ENCODE results near the gene ACP3. TPM values are rescaled to one million over a fixed set of nuclear protein-coding genes. Genes with fewer than 3 reads are reported as not detected.

The ACP3 gene
- total and polyA plus RNA-seq, 4 donors, result 0.15 to 2.1 (median 1.3) TPM; not detected in 1

GRCh38 chr3:132381348-132381944, 64.2 kb downstream of the ACP3 start (continued):
- no peak for TF ChIP-seq ZBTB33 (IDR thresholded peaks at IDR 0.05)
- no peak for TF ChIP-seq ATF3 (IDR thresholded peaks at IDR 0.05)

DNA sequence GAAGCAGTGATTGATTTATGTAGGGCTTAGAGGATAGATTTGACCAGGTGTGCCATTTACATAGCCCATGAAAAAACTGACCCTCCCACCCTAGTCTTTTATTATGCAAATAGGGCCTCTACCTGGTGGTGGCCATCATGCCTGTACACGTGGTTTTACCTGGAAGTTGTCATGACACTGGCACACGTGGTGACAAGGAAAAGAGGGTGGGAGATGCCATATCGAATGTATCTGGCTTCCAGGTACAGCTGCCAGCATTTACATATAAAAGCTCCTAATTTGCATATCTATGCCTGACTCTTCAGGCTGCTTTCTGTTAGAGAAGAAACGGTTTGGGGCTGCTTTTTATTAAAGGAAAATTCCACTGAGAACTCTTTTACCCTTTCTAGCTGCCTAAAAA, 65.1 kb downstream of the ACP3 start:
- Histone ChIP-seq H3K27ac (ENCODE audit: low read depth in 1 of 2, low read length in 2 of 2) (no peak overlapping the region), H3K9me3 (ENCODE audit: control insufficient read depth in 4 of 4, low read length in 3 of 4) (no peaks in the 10 kb centered on the region), H3K4me1 (ENCODE audit: control insufficient read depth in 4 of 4, insufficient read depth in 4 of 4, low read length in 3 of 4) (no peaks in the 10 kb centered on the region), H3K4me3 (ENCODE audit: low read depth in 1 of 3, low read length in 3 of 3) (no peak overlapping the region), H3K36me3 (ENCODE audit: control insufficient read depth in 4 of 4, insufficient read depth in 3 of 4, low read depth in 1 of 4, low read length in 3 of 4) (no peaks in the 10 kb centered on the region), H3K27me3 (ENCODE audit: control insufficient read depth in 4 of 4, insufficient read depth in 4 of 4, low read length in 3 of 4) (peaks cover 0 to 4% (median 0%) of the 10 kb centered on the region in 4 donors), H3K9ac (ENCODE audit: low read depth in 1 of 2, low read length in 2 of 2) (no peak overlapping the region)
- no peak for DNase-seq (ENCODE audit: low spot score)
- WGBS, result 76% methylated on average over 4 of the region's 4 CpGs
- TF ChIP-seq GABPA (IDR thresholded peaks at IDR 0.05 in 1 of 2, conservative IDR thresholded peaks at IDR 0.05 in 1 of 2) (no peak), RAD21 (IDR thresholded peaks at IDR 0.05) (no peak), JUND (IDR thresholded peaks at IDR 0.05) (no peak), HNF4A (conservative IDR thresholded peaks at IDR 0.05) (no peak), ZBTB33 (IDR thresholded peaks at IDR 0.05) (no peak), ATF3 (IDR thresholded peaks at IDR 0.05) (no peak), NR2F2 (IDR thresholded peaks at IDR 0.05) (no peak), YY1 (IDR thresholded peaks at IDR 0.05) (no peak), RXRA (IDR thresholded peaks at IDR 0.05) (no peak), EGR1 (IDR thresholded peaks at IDR 0.05; ENCODE audit: low read depth in 2 of 2) (no peak), MAX (IDR thresholded peaks at IDR 0.05) (no peak), HNF4G (IDR thresholded peaks at IDR 0.05) (no peak), FOXA2 (IDR thresholded peaks at IDR 0.05) (no peak), FOXA1 (IDR thresholded peaks at IDR 0.05) (no peak), SP1 (IDR thresholded peaks at IDR 0.05) (no peak), TAF1 (conservative IDR thresholded peaks at IDR 0.05) (no peak)
- TF ChIP-seq, protein P1, sequence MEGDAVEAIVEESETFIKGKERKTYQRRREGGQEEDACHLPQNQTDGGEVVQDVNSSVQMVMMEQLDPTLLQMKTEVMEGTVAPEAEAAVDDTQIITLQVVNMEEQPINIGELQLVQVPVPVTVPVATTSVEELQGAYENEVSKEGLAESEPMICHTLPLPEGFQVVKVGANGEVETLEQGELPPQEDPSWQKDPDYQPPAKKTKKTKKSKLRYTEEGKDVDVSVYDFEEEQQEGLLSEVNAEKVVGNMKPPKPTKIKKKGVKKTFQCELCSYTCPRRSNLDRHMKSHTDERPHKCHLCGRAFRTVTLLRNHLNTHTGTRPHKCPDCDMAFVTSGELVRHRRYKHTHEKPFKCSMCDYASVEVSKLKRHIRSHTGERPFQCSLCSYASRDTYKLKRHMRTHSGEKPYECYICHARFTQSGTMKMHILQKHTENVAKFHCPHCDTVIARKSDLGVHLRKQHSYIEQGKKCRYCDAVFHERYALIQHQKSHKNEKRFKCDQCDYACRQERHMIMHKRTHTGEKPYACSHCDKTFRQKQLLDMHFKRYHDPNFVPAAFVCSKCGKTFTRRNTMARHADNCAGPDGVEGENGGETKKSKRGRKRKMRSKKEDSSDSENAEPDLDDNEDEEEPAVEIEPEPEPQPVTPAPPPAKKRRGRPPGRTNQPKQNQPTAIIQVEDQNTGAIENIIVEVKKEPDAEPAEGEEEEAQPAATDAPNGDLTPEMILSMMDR (IDR thresholded peaks at IDR 0.05; ENCODE audit: low read depth, low read length, missing input control), result no peak
- TF ChIP-seq, protein P2, sequence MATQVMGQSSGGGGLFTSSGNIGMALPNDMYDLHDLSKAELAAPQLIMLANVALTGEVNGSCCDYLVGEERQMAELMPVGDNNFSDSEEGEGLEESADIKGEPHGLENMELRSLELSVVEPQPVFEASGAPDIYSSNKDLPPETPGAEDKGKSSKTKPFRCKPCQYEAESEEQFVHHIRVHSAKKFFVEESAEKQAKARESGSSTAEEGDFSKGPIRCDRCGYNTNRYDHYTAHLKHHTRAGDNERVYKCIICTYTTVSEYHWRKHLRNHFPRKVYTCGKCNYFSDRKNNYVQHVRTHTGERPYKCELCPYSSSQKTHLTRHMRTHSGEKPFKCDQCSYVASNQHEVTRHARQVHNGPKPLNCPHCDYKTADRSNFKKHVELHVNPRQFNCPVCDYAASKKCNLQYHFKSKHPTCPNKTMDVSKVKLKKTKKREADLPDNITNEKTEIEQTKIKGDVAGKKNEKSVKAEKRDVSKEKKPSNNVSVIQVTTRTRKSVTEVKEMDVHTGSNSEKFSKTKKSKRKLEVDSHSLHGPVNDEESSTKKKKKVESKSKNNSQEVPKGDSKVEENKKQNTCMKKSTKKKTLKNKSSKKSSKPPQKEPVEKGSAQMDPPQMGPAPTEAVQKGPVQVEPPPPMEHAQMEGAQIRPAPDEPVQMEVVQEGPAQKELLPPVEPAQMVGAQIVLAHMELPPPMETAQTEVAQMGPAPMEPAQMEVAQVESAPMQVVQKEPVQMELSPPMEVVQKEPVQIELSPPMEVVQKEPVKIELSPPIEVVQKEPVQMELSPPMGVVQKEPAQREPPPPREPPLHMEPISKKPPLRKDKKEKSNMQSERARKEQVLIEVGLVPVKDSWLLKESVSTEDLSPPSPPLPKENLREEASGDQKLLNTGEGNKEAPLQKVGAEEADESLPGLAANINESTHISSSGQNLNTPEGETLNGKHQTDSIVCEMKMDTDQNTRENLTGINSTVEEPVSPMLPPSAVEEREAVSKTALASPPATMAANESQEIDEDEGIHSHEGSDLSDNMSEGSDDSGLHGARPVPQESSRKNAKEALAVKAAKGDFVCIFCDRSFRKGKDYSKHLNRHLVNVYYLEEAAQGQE (IDR thresholded peaks at IDR 0.05), result no peak
